Esophagus (tissue), 2 donors: Measurements from ENCODE around the gene FMR1. TPM values are rescaled to one million over a fixed set of nuclear protein-coding genes. Genes with fewer than 3 reads are reported as not detected.

Experiments
- polyA plus RNA-seq, 2 donors: library from polyadenylated mRNA; stranded (reverse); fragments of 200-250 nt; gene quantifications; one replicate each; pipeline ENCODE4 v1.2.3, GENCODE V29; 2013
- donor health status: healthy with polysubstance abuse.
- donor health status: Bipolar disorder and iron deficiency.

Gene FMR1
- polyA plus RNA-seq, 2 donors = 12.7 to 18.5 TPM

Other genes starting within 250 kb of the FMR1 start
- gene FMR1NB, start 69.4 kb downstream of the FMR1 start, polyA plus RNA-seq = not detected